GM12801 (cell line): ENCODE results near the gene HLA-A.

Source experiments
- TF ChIP-seq, protein P1 (sequence below): IDR thresholded peaks from one replicate; pipeline ENCODE4 v1.5.1; 2011; ENCODE audit warnings: control low read depth; ENCODE audit not compliant: insufficient read length; ENCODE audit errors: extremely low read depth

The HLA-A gene

DNA sequence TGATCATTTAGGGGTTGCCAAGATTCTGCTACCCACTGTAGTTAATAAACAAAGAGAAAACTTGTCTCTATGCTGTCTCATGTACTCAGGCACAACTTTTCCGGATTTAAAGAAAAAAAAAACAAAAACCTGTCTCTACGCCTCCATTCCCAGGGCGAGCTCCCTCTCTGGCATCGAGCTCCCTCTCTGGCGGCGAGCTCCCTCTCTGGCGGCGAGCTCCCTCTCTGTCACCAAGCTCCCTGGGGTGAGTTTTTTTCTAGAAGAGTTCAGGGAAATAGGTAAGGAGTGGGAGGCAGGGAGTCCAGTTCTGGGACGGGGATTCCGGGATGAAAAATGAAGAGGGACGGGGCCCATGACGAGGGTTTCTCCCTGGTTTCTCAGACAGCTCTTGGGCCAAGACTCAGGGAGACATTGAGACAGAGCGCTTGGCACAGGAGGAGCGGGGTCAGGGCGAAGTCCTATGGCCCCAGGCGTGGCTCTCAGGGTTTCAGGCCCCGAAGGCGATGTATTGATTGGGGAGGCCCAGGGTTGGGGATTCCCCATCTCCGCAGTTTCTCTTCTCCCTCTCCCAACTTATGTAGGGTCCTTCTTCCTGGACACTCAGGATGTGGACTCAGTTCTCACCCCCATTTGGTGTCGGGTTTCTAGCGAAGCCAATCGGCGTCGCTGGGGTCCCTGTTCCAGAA, 16.5 kb upstream of the HLA-A start:
- TF ChIP-seq, protein P1, sequence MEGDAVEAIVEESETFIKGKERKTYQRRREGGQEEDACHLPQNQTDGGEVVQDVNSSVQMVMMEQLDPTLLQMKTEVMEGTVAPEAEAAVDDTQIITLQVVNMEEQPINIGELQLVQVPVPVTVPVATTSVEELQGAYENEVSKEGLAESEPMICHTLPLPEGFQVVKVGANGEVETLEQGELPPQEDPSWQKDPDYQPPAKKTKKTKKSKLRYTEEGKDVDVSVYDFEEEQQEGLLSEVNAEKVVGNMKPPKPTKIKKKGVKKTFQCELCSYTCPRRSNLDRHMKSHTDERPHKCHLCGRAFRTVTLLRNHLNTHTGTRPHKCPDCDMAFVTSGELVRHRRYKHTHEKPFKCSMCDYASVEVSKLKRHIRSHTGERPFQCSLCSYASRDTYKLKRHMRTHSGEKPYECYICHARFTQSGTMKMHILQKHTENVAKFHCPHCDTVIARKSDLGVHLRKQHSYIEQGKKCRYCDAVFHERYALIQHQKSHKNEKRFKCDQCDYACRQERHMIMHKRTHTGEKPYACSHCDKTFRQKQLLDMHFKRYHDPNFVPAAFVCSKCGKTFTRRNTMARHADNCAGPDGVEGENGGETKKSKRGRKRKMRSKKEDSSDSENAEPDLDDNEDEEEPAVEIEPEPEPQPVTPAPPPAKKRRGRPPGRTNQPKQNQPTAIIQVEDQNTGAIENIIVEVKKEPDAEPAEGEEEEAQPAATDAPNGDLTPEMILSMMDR, result no peak

DNA sequence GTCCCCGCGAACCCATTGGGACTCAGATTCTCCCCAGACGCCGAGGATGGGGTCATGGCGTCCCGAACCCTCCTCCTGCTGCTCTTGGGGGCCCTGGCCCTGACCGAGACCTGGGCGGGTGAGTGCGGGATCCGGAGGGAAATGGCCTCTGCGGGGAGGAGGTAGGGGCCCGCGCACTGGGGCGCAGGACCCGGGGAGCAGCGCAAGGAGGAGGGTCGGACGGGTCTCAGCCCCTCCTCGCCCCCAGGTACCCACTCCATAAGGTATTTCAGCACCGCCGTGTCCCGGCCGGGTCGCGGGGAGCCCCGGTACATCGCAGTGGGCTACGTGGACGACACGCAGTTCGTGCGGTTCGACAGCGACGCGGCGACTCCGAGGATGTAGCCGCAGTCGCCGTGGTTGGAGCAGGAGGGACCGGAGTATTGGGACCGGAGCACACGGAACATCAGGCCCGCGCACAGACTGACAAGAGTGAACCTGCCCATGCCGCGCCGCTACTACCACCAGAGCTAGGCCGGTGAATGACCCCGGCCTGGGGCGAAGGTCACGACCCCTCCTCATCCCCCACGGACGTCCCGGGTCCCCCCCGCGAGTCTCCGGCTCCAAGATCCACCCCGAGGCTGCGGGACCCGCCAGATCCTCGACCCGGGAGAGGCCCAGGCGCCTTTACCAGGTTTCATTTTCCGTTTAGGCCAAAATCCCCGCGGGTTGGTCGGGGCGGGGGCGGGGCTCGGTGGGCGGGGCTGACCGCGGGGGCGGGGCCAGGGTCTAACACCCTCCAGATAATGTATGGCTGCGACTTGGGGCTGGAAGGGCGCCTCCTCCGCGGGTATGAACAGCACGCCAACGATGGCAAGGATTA, 15.7 kb upstream of the HLA-A start:
- TF ChIP-seq, protein P1, result no peak

DNA sequence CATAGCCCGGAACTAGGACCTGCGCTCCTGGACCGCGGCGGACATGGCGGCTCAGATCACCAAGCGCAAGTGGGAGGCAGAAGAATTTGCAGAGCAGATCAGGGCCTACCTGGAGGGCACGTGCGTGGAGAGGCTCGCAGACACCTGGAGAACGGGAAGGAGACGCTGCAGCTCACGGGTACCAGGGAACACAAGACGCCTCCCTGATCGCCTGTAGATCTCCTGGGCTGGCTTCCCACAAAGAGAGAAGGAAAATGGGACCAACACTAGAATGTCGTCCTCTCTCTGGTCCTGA, 15.1 kb upstream of the HLA-A start:
- TF ChIP-seq, protein P1, result no peak

DNA sequence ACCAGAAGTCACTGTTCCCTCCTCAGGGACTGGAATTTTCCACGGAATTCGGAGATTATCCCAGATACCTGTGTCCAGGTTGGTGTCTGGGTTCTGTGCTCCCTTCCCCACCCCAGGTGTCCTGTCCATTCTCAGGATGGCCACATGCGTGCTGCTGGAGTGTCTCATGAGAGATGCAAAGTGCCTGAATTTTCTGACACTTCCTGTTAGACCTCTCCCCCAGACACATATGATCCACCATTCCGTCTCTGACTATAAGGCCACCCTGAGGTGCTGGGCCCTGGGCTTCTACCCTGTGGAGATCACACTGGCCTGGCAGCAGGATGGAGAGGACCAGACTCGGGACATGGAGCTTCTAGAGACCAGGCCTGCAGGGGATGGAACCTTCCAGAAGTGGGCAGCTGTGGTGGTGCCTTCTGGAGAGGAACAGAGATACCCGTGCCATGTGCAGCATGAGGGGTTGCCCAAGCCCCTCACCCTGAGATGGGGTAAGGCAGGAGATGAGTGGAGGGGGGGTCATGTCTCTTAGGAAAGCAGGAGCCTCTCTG, 14.4 kb upstream of the HLA-A start:
- TF ChIP-seq, protein P1, result no peak

DNA sequence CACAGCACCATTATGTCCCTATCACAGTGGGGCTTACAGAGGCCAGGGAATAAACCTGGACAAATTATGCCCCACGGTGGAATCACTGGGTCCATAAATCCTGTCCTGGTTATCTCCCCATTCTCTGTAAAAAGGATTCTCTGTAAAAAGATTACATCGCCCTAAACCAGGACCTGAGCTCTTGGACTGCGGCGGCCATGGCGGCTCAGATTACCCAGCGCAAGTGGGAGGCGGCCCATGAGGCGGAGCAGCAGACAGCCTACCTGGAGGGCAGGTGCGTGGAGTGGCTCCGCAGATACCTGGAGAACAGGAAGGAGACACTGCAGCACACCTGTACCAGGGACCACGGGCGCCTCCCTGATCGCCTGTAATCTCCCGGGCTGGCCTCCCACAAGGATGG, 8.4 kb upstream of the HLA-A start:
- TF ChIP-seq, protein P1, result no peak

DNA sequence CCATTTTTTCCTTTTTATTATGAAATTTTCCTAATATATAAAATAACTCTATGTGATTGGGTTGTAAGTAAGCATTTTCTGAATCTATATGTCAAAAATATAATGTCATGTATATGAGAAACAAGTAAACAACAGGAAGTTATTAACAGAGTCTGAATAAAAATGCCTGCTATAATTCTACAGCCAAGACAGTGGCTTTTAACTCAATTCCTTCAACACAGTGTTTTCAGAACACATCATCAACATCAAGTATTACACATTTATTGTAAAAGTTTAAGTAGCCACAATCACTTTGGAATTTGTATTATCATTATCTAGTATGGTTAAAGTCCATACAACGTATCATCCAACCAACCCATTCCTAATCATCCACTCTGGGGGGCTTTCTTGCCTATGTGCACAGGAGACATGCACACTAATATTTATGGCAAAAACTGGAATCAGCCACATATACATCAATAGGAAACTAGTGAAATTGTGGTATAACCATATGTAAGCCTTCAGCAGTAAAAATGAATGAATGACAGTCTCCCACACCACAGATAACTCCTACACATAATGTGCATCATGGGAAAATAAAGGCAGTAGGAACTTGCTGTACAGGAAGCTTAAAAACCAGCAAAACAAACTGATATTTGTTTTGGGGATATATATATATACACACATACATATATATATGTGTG, 6.9 kb upstream of the HLA-A start:
- TF ChIP-seq, protein P1, result no peak
